K562 (cell line): ENCODE results near the gene TVP23A. TPM values are rescaled to one million over a fixed set of nuclear protein-coding genes. Genes with fewer than 3 reads are reported as not detected.

Experiments used
- ATAC-seq: fragments of 200-7000 bp; cut with Tn5 transposase; 3 replicates; pipeline ENCODE4 v1.9.1; 2020; ENCODE audit warnings: moderate library complexity
- Bru-seq: library from RNA; stranded (reverse); fragments of 400-500 nt; gene quantifications from one replicate; lab custom pipeline; 2021; lab: Mats Ljungman, UMichigan
- BruChase-seq, 2 experiments: library from RNA; stranded (reverse); fragments of 400-500 nt; gene quantifications; one replicate each; lab custom pipeline; 2021; lab: Mats Ljungman, UMichigan
- BruUV-seq: library from RNA; stranded (reverse); fragments of 400-500 nt; replicated peaks from 2 replicates; lab custom pipeline; 2021; lab: Mats Ljungman, UMichigan
- CTCF ChIA-PET: fragments of 300-600 bp; formaldehyde crosslinking; extraction: SDS; loops from one replicate; lab custom pipeline; 2021; ENCODE audit warnings: low intra/inter-chr PET ratio; lab: Yijun Ruan, JAX
- POLR2A ChIA-PET: fragments of 300-600, 350-650 bp; sonication (Branson Sonifier 250); formaldehyde crosslinking; extraction: SDS; loops from one replicate; lab custom pipeline; 2021; ENCODE audit warnings: antibody characterized with exemption, inconsistent platforms; lab: Yijun Ruan, JAX
- DNase-seq, 4 experiments: peaks; one replicate each; pipeline versions ENCODE4 v3.0.0 to v3.0.0-alpha.2; 2011 to 2018; ENCODE audit warnings: low spot score in 3 of 4, mixed read lengths in 3 of 4; ENCODE audit errors: extremely low read depth in 1 of 4
- FAIRE-seq: peaks from 2 replicates; lab custom pipeline; 2011; peaks lifted over from hg19 to GRCh38; lab: Jason Lieb, UNC
- H2AFZ ChIP-seq: 2 replicates; pipeline ENCODE4 v1.6.0; 2011; ENCODE audit warnings: low read depth, low read length, control low read depth, inconsistent platforms
- H3K27ac ChIP-seq: fragments of 200-600 bp; 3 replicates; pipeline ENCODE4 v1.8.0; 2011; ENCODE audit warnings: low read depth, mild to moderate bottlenecking, control low read depth, inconsistent platforms, low read length, moderate library complexity, mixed read lengths; ENCODE audit errors: extremely low read depth
- H3K27me3 ChIP-seq, 2 experiments: fragments of 300-600 bp in 1 of 2; 2 replicates in 1 of 2; 3 replicates in 1 of 2; pipeline versions ENCODE4 v1.6.0 to v1.8.0; 2011; ENCODE audit warnings: inconsistent platforms in 2 of 2, low read length in 2 of 2, mild to moderate bottlenecking in 1 of 2, mixed read lengths in 1 of 2, moderate library complexity in 1 of 2; ENCODE audit not compliant: control insufficient read depth in 2 of 2, insufficient read depth in 2 of 2
- H3K36me3 ChIP-seq: fragments of 300-600 bp; 3 replicates; pipeline ENCODE4 v1.8.0; 2011; ENCODE audit warnings: mild to moderate bottlenecking, low read length, inconsistent platforms; ENCODE audit not compliant: control insufficient read depth, insufficient read depth
- H3K4me1 ChIP-seq, 2 experiments: fragments of 200-600 bp in 1 of 2; replicated peaks in 1 of 2; 2 replicates in 1 of 2; 3 replicates in 1 of 2; pipeline versions ENCODE4 v1.5.1 to v1.8.0; 2011; ENCODE audit warnings: inconsistent platforms in 2 of 2, low read length in 2 of 2, mild to moderate bottlenecking in 1 of 2, mixed read lengths in 1 of 2, moderate library complexity in 1 of 2; ENCODE audit not compliant: control insufficient read depth in 2 of 2, insufficient read depth in 2 of 2
- H3K4me2 ChIP-seq: 2 replicates; pipeline ENCODE4 v1.6.1; 2011; ENCODE audit warnings: low read length, control low read depth, inconsistent platforms, mixed read lengths; ENCODE audit not compliant: insufficient read depth
- H3K4me3 ChIP-seq: fragments of 200-600 bp; sonication (generic), shearing (Covaris generic); 2 replicates; pipeline ENCODE4 v1.5.1; 2016; ENCODE audit warnings: control low read depth, inconsistent platforms
- H3K79me2 ChIP-seq: fragments of 200-600 bp; 3 replicates; pipeline ENCODE4 v1.8.0; 2011; ENCODE audit warnings: low read length, inconsistent platforms; ENCODE audit not compliant: control insufficient read depth, insufficient read depth
- H3K9ac ChIP-seq, 2 experiments: 2 replicates each; pipeline versions ENCODE4 v1.6.0 to v1.6.1; 2011; ENCODE audit warnings: low read depth in 2 of 2, low read length in 2 of 2, control low read depth in 1 of 2, inconsistent platforms in 1 of 2, mild to moderate bottlenecking in 1 of 2, mixed read lengths in 1 of 2; ENCODE audit not compliant: insufficient read depth in 1 of 2
- H3K9me1 ChIP-seq: one replicate; pipeline ENCODE4 v1.6.0; 2011; ENCODE audit warnings: inconsistent platforms, mild to moderate bottlenecking, low read length, moderate library complexity; ENCODE audit not compliant: control insufficient read depth, insufficient read depth
- H3K9me3 ChIP-seq: replicated peaks from 2 replicates; pipeline ENCODE4 v1.5.1; 2011; ENCODE audit warnings: low read depth, low read length, inconsistent platforms; ENCODE audit not compliant: control insufficient read depth, insufficient read depth
- H4K20me1 ChIP-seq: replicated peaks from 2 replicates; pipeline ENCODE4 v1.6.1; 2011; ENCODE audit warnings: low read length, inconsistent platforms, mixed read lengths; ENCODE audit not compliant: control insufficient read depth, insufficient read depth
- ASH1L ChIP-seq: fragments of 450-650 bp; IDR thresholded peaks from 2 replicates; pipeline ENCODE4 v1.6.1; 2018; ENCODE audit warnings: borderline replicate concordance, mild to moderate bottlenecking, low read depth; ENCODE audit not compliant: partially characterized antibody
- CBFA2T2 ChIP-seq: fragments of 450-650 bp; conservative IDR thresholded peaks from 2 replicates; pipeline ENCODE4 v1.6.1; 2017; ENCODE audit warnings: mild to moderate bottlenecking
- CBX1 ChIP-seq: sonication (generic); IDR thresholded peaks from 2 replicates; pipeline ENCODE4 v1.6.1; 2016; ENCODE audit warnings: antibody characterized with exemption, low read depth, mild to moderate bottlenecking
- CBX3 ChIP-seq, 2 experiments: IDR thresholded peaks; 1 replicate in 1 of 2; 2 replicates in 1 of 2; pipeline ENCODE4 v1.6.1; 2012; ENCODE audit warnings: inconsistent platforms in 2 of 2, low read length in 2 of 2, borderline replicate concordance in 1 of 2, control low read depth in 1 of 2
- CLOCK ChIP-seq: fragments of 250-450 bp; sonication (Bioruptor Pico); IDR thresholded peaks from 2 replicates; pipeline ENCODE4 v1.4.0; 2020; ENCODE audit warnings: mild to moderate bottlenecking, moderate library complexity, borderline replicate concordance
- GATA2 ChIP-seq: sonication (generic); formaldehyde crosslinking; IDR thresholded peaks from 2 replicates; pipeline ENCODE4 v1.4.0; 2020; ENCODE audit warnings: mild to moderate bottlenecking, missing genetic modification reagents
- HDAC6 ChIP-seq: IDR thresholded peaks from 2 replicates; pipeline ENCODE4 v1.6.1; 2012; ENCODE audit warnings: low read depth, mild to moderate bottlenecking, control low read depth, inconsistent platforms, low read length, moderate library complexity
- MCM2 ChIP-seq: fragments of 450-650 bp; IDR thresholded peaks from 2 replicates; pipeline ENCODE4 v1.6.1; 2017; ENCODE audit warnings: low read depth, mild to moderate bottlenecking
- NCOA6 ChIP-seq: fragments of 450-650 bp; IDR thresholded peaks from 2 replicates; pipeline ENCODE4 v1.6.1; 2017; ENCODE audit warnings: mild to moderate bottlenecking
- ZBTB7A ChIP-seq: IDR thresholded peaks from 2 replicates; pipeline ENCODE4 v1.6.1; 2011; ENCODE audit warnings: low read depth, mild to moderate bottlenecking, low read length, moderate library complexity, borderline replicate concordance; ENCODE audit not compliant: control insufficient read depth
- ZFX ChIP-seq: sonication (generic); formaldehyde crosslinking; IDR thresholded peaks from 2 replicates; pipeline ENCODE4 v1.8.0; 2022; ENCODE audit warnings: mild to moderate bottlenecking, missing genetic modification reagents, moderate library complexity
- ZKSCAN1 ChIP-seq: fragments of 150-350 bp; IDR thresholded peaks from 2 replicates; pipeline ENCODE4 v1.6.1; 2016; ENCODE audit warnings: low read depth, low read length
- ZNF134 ChIP-seq: fragments of 250-450 bp; sonication (Bioruptor Pico); conservative IDR thresholded peaks from 2 replicates; pipeline ENCODE4 v1.4.0; 2020
- ZNF217 ChIP-seq: sonication (generic); formaldehyde crosslinking; IDR thresholded peaks from 2 replicates; pipeline ENCODE4 v1.8.0; 2022; ENCODE audit warnings: mild to moderate bottlenecking, missing genetic modification reagents
- ZNF764 ChIP-seq: fragments of 250-450 bp; sonication (Bioruptor Pico); IDR thresholded peaks from 2 replicates; pipeline ENCODE4 v1.4.0; 2020; ENCODE audit warnings: low read depth, mild to moderate bottlenecking, moderate library complexity
- WGBS: fragments of 100-300 bp; shearing (Covaris generic); methylation state at CpG from one replicate; pipeline ENCODE4 v1.1.6; 2016; ENCODE audit warnings: low coverage, mixed read lengths; ENCODE audit not compliant: insufficient coverage; ENCODE audit errors: missing lambda C conversion rate; 5-methylcytosine and 5-hydroxymethylcytosine counted together
- in situ Hi-C: fragments of 300-500 bp; cut with MboI; formaldehyde crosslinking; loops from 4 replicates; pipeline ENCODE4 v1.15.0; 2018; ENCODE audit warnings: inconsistent platforms, mixed read lengths
- intact Hi-C: fragments of 100-400 bp; cut with micrococcal nuclease; formaldehyde crosslinking; loops from 2 replicates; pipeline ENCODE4 v1.14.2; 2022
- long read RNA-seq, 3 experiments: library from polyadenylated mRNA in 2 of 3; library from RNA in 1 of 3; unstranded in 2 of 3; stranded (forward) in 1 of 3; transcript quantifications; one replicate each; pipeline ENCODE4 v2.0.0, GENCODE V29; 2019 to 2022
- polyA minus RNA-seq, 3 experiments: library from RNA; depleted of rRNA, polyadenylated mRNA; stranded (reverse); fragments of >200 nt; gene quantifications; 2 replicates each; pipeline ENCODE4 v1.2.3, GENCODE V29; 2011
- polyA plus RNA-seq, 8 experiments: library from polyadenylated mRNA; depleted of rRNA in 4 of 8; stranded (reverse) in 5 of 8; unstranded in 3 of 8; fragments of >200 nt; fragmentation: Nextera tagmentation in 2 of 8; fragmentation: Illumina TruSeq in 1 of 8; extraction: Ambion mirVana in 2 of 8; extraction: Trizol in 1 of 8; gene quantifications; 2 replicates each; pipeline versions ENCODE4 v1.2.1 to v1.2.3, GENCODE V29; 2011 to 2014; ENCODE audit warnings: inconsistent platforms in 1 of 8, missing spikeins in 1 of 8
- total RNA-seq, 7 experiments: library from RNA; depleted of rRNA in 6 of 7; stranded (reverse); fragments of >200 nt in 6 of 7; fragmentation: Illumina TruSeq in 2 of 7; extraction: Trizol in 2 of 7; gene quantifications; 2 replicates each; pipeline versions ENCODE4 v1.2.1 to v1.2.3, GENCODE V29; 2011 to 2021; ENCODE audit warnings: low replicate concordance in 1 of 7

The TVP23A gene
- total RNA-seq (2011; cell fraction: chromatin; rRNA removed; ENCODE audit: low replicate concordance), result 0.63 and 1.5 TPM in 2 replicates
- 0.39 and 1.0 TPM in 2 replicates for total RNA-seq (2011; cell fraction: nucleolus; rRNA removed)
- total RNA-seq (2011; cell fraction: nucleoplasm; rRNA removed), result 0.51 and 1.4 TPM in 2 replicates
- total RNA-seq (2014; rRNA removed), result 0.77 TPM in 1 of 2 replicates, not detected in the other
- not detected in 2 replicates for total RNA-seq (2014; rRNA removed; fragmentation: Illumina TruSeq; extraction: Trizol)
- total RNA-seq (2015; rRNA removed; fragmentation: Illumina TruSeq; extraction: Trizol), result not detected in 2 replicates
- 0.04 and 0.09 TPM in 2 replicates for total RNA-seq (2021)
- 0.36 and 1.0 TPM in 2 replicates for polyA plus RNA-seq (2011; rRNA removed)
- 0.73 and 0.87 TPM in 2 replicates for polyA plus RNA-seq (2011; cell fraction: cytosol; rRNA removed)
- 0.81 and 1.9 TPM in 2 replicates for polyA plus RNA-seq (2011; cell fraction: nucleus; rRNA removed)
- 0.29 and 0.39 TPM in 2 replicates for polyA plus RNA-seq (2012)
- polyA plus RNA-seq (2014; fragmentation: Illumina TruSeq; extraction: Trizol), result 0.11 TPM in 1 of 2 replicates, not detected in the other
- polyA plus RNA-seq (2014; fragmentation: Nextera tagmentation; extraction: Ambion mirVana), result under 1 TPM; 0.04 to 0.08 TPM
- 0.12 TPM in 1 of 2 replicates, not detected in the other for polyA plus RNA-seq (2014; rRNA removed)
- 0.32 and 0.93 TPM in 2 replicates for polyA minus RNA-seq (2011; rRNA and poly(A)+ RNA removed)
- not detected in 2 replicates for polyA minus RNA-seq (2011; cell fraction: cytosol; rRNA and poly(A)+ RNA removed)
- 0.40 and 1.00 TPM in 2 replicates for polyA minus RNA-seq (2011; cell fraction: nucleus; rRNA and poly(A)+ RNA removed)
- Bru-seq, nascent RNA, result percentile 19 among the genes with signal in this experiment
- percentile 11 among the genes with signal in this experiment for BruChase-seq, experiment 1, labeled RNA remaining after a 2-hour chase
- percentile 7 among the genes with signal in this experiment for BruChase-seq, experiment 2, labeled RNA remaining after a 6-hour chase
- long read RNA-seq, experiment 1, result 0 reads
- long read RNA-seq, experiment 2, result 0 reads
- long read RNA-seq, experiment 3, result 0 reads

- Histone ChIP-seq H4K20me1 (peaks cover 3% of the 10 kb centered on the region), H3K36me3 (no peaks in the 10 kb centered on the region), H3K27ac (no peak within 1 kb of the TSS), H3K4me1 (peaks cover 0 to 8% of the 10 kb centered on the region in 2 experiments; a peak in 2 of 5 replicates), H2AFZ (no peak within 1 kb of the TSS), H3K9me1 (no peaks in the 10 kb centered on the region), H3K27me3 (peaks cover 6 to 50% of the 10 kb centered on the region in 2 experiments), H3K4me3 (0 out of 2 replicates have a peak within 1 kb of the TSS, but pooled peaks have one; percentile 4), H3K9me3 (no peaks in the 10 kb centered on the region), H3K9ac (no peak within 1 kb of the TSS), H3K4me2 (no peak within 1 kb of the TSS), H3K79me2 (no peaks in the 10 kb centered on the region)
- intact Hi-C loops, result no loop called here
- FAIRE-seq (peak; percentile 73), DNase-seq (peak; percentile 45 to 69 (median 64)), ATAC-seq (peak; percentile 38)
- ChIA-PET POLR2A (interaction anchor here (0.6 to 1.3 kb wide), 3 partner anchors 8 to 453 kb away, joined by 3 read pairs; no protein-coding TSS in a partner anchor), CTCF (no interaction called here)
- WGBS, result 8% methylated on average over 23 of the region's 64 CpGs
- no TSS peak for BruUV-seq
- in situ Hi-C loops, result no loop called here
- TF ChIP-seq HDAC6, result no peak
- 0 out of 2 replicates have a peak, but pooled peaks have one; percentile 47 for TF ChIP-seq ZKSCAN1
- TF ChIP-seq GATA2 (CRISPR knock-in tag), result peak; percentile 31; the same call in 1 of the 2 replicates
- no peak for TF ChIP-seq CBX3 (IDR thresholded peaks at IDR 0.05; ENCODE audit: borderline replicate concordance in 1 of 2, low read length in 2 of 2)
- TF ChIP-seq ZFX (CRISPR knock-in tag), result peak; percentile 68
- no peak for TF ChIP-seq ZNF764 (CRISPR knock-in tag)
- TF ChIP-seq ZNF134 (CRISPR knock-in tag), result no peak
- TF ChIP-seq CLOCK (CRISPR knock-in tag), result no peak
- peak; percentile 39; the same call in 1 of the 2 replicates for TF ChIP-seq CBFA2T2
- TF ChIP-seq MCM2, result no peak
- no peak for TF ChIP-seq ZNF217 (CRISPR knock-in tag)
- TF ChIP-seq CBX1, result no peak
- TF ChIP-seq ASH1L, result no peak
- 0 out of 2 replicates have a peak, but pooled peaks have one; percentile 20 for TF ChIP-seq ZBTB7A
- TF ChIP-seq NCOA6, result no peak
These were observed at the start of gene TVP23A for GRCh38 chr16:10817963-10818941. TSS of gene TVP23A (minus strand) at chr16:10818794. CDS start at chr16:10818493, 301 bp downstream.
